Measurements from ENCODE around the gene PPP1R11. TPM values are rescaled to one million over a fixed set of nuclear protein-coding genes. Genes with fewer than 3 reads are reported as not detected.
A peak's percentile ranks its signal among the peaks of the same experiment; 100 is the strongest.

Gene PPP1R11
- total RNA-seq, 1 donor from 2014 or later, result 43.0 TPM

GRCh38 chr6:30044630-30045029 lies 22.4 kb upstream of the PPP1R11 start:
- ChIA-PET POLR2A (no interaction called here), CTCF (interaction anchor here (0.8 kb wide), 1 partner anchor 391 kb away, joined by 3 read pairs; no protein-coding TSS in a partner anchor)

GRCh38 chr6:30047220-30047619 lies 19.8 kb upstream of the PPP1R11 start:
- H3K27ac Mint-ChIP-seq, result no peak overlapping the region
- ChIA-PET POLR2A (interaction anchor here (0.6 kb wide), 1 partner anchor 1651 kb away, joined by 7 read pairs; no protein-coding TSS in a partner anchor), CTCF (interaction anchor here (1.3 kb wide), 1 partner anchor 10 kb away, joined by 4 read pairs; no protein-coding TSS in a partner anchor)
- no peak overlapping the region for H3K4me3 Mint-ChIP-seq
- peaks cover 10% of the 10 kb centered on the region for H3K36me3 Mint-ChIP-seq (ENCODE audit: low read depth)
- H3K4me1 Mint-ChIP-seq, result peaks cover 3% of the 10 kb centered on the region
- no peaks in the 10 kb centered on the region for H3K27me3 Mint-ChIP-seq
- no peak for TF ChIP-seq CTCF (IDR thresholded peaks at IDR 0.05)
- DNase-seq (no peak), ATAC-seq (ENCODE audit: low read depth) (no peak)
- intact Hi-C loops (cut with micrococcal nuclease), result no loop called here
- no peaks in the 10 kb centered on the region for H3K9me3 Mint-ChIP-seq

More at GRCh38 chr6:30044630-30045029, 22.4 kb upstream of the PPP1R11 start:
- TF ChIP-seq CTCF (IDR thresholded peaks at IDR 0.05), result no peak
- H3K27me3 Mint-ChIP-seq, result no peaks in the 10 kb centered on the region
- peaks cover 3% of the 10 kb centered on the region for H3K4me1 Mint-ChIP-seq
- ATAC-seq (ENCODE audit: low read depth) (no peak), DNase-seq (no peak)
- H3K4me3 Mint-ChIP-seq, result no peak overlapping the region
- no peaks in the 10 kb centered on the region for H3K9me3 Mint-ChIP-seq
- no peak overlapping the region for H3K27ac Mint-ChIP-seq
- intact Hi-C loops (cut with micrococcal nuclease), result no loop called here
- peaks cover 4% of the 10 kb centered on the region for H3K36me3 Mint-ChIP-seq (ENCODE audit: low read depth)

- H3K4me1 Mint-ChIP-seq, result no peaks in the 10 kb centered on the region
- ChIA-PET POLR2A (no interaction called here), CTCF (no interaction called here)
- H3K27ac Mint-ChIP-seq, result no peak overlapping the region
- ATAC-seq (ENCODE audit: low read depth) (no peak), DNase-seq (no peak)
- no peaks in the 10 kb centered on the region for H3K9me3 Mint-ChIP-seq
- intact Hi-C loops (cut with micrococcal nuclease), result no loop called here
- H3K27me3 Mint-ChIP-seq, result no peaks in the 10 kb centered on the region
- peaks cover 45% of the 10 kb centered on the region for H3K36me3 Mint-ChIP-seq (ENCODE audit: low read depth)
- no peak overlapping the region for H3K4me3 Mint-ChIP-seq
- no peak for TF ChIP-seq CTCF (IDR thresholded peaks at IDR 0.05)
Observed at GRCh38 chr6:30053682-30054081, 13.3 kb upstream of the PPP1R11 start.

GRCh38 chr6:30055513-30055912 lies 11.5 kb upstream of the PPP1R11 start:
- ChIA-PET POLR2A (no interaction called here), CTCF (no interaction called here)
- DNase-seq, result no peak
- TF ChIP-seq CTCF (IDR thresholded peaks at IDR 0.05), result no peak
- no peak for ATAC-seq (ENCODE audit: low read depth)
- H3K27ac Mint-ChIP-seq, result no peak overlapping the region
- H3K4me1 Mint-ChIP-seq, result peaks cover 12% of the 10 kb centered on the region
- no peaks in the 10 kb centered on the region for H3K27me3 Mint-ChIP-seq
- H3K36me3 Mint-ChIP-seq (ENCODE audit: low read depth), result peaks cover 47% of the 10 kb centered on the region
- no peaks in the 10 kb centered on the region for H3K9me3 Mint-ChIP-seq
- intact Hi-C loops (cut with micrococcal nuclease), result no loop called here
- H3K4me3 Mint-ChIP-seq, result no peak overlapping the region

- intact Hi-C loops (cut with micrococcal nuclease), result loop anchor here (2.0 to 5.0 kb wide), 2 partner anchors 118 to 557 kb away; partner anchors contain the start of genes HLA-A, MRPS18B and PPP1R10
- CTCF ChIA-PET, result interaction anchor here (1.0 to 3.8 kb wide), 5 partner anchors 23 to 411 kb away, joined by 3 to 14 read pairs (median 5); no protein-coding TSS in a partner anchor
Observed at GRCh38 chr6:30060606-30061091, 6.3 kb upstream of the PPP1R11 start.

More at GRCh38 chr6:30060606-30061091, 6.3 kb upstream of the PPP1R11 start:
- Mint-ChIP-seq H3K36me3 (ENCODE audit: low read depth) (peaks cover 57% of the 10 kb centered on the region), H3K27me3 (no peaks in the 10 kb centered on the region), H3K4me3 (peak overlapping the region; percentile 98), H3K9me3 (no peaks in the 10 kb centered on the region), H3K27ac (peak overlapping the region; percentile 97), H3K4me1 (peaks cover 37% of the 10 kb centered on the region)
- POLR2A ChIA-PET, result interaction anchor here (0.7 to 2.4 kb wide), 18 partner anchors 9 to 511 kb away, joined by 3 to 20 read pairs (median 4); partner anchors contain the start of genes ABCF1, HLA-A, TRIM26 and TRIM39
- DNase-seq (no peak), ATAC-seq (ENCODE audit: low read depth) (peak; percentile 62)
- no peak for TF ChIP-seq CTCF (IDR thresholded peaks at IDR 0.05)
